MM.1S (cell line): ENCODE data around the gene SHF.

Source experiments
- DNase-seq: peaks from one replicate; pipeline ENCODE4 v3.0.0-alpha.2; 2015
- H2AFZ ChIP-seq: fragments of 300-600 bp; sonication (generic); 2 replicates; pipeline ENCODE4 v1.6.0; 2016; ENCODE audit warnings: antibody characterized with exemption, low read length
- H3F3A ChIP-seq: fragments of 300-600 bp; sonication (generic); 2 replicates; pipeline ENCODE4 v1.6.1; 2016; ENCODE audit warnings: mild to moderate bottlenecking, antibody characterized with exemption, low read length, moderate library complexity, mixed read lengths; ENCODE audit not compliant: insufficient read depth
- H3K27ac ChIP-seq: fragments of 300-600 bp; sonication (generic); 2 replicates; pipeline ENCODE4 v1.5.1; 2016; ENCODE audit warnings: mild to moderate bottlenecking, low read length
- H3K27me3 ChIP-seq: fragments of 300-600 bp; sonication (generic); replicated peaks from 2 replicates; pipeline ENCODE4 v1.6.0; 2016; ENCODE audit warnings: low read length; ENCODE audit not compliant: insufficient read depth
- H3K36me3 ChIP-seq: fragments of 300-600 bp; sonication (generic); replicated peaks from 2 replicates; pipeline ENCODE4 v1.6.1; 2016; ENCODE audit warnings: mild to moderate bottlenecking, low read length, mixed read lengths; ENCODE audit not compliant: insufficient read depth
- H3K4me1 ChIP-seq: fragments of 300-600 bp; sonication (generic); 2 replicates; pipeline ENCODE4 v1.6.1; 2016; ENCODE audit warnings: low read length, mixed read lengths
- H3K4me2 ChIP-seq: fragments of 300-600 bp; sonication (generic); 2 replicates; pipeline ENCODE4 v1.6.0; 2016; ENCODE audit warnings: low read depth, low read length
- H3K4me3 ChIP-seq: fragments of 300-600 bp; sonication (generic); 2 replicates; pipeline ENCODE4 v1.5.1; 2016; ENCODE audit warnings: low read length, mixed read lengths
- H3K79me2 ChIP-seq: fragments of 300-600 bp; sonication (generic); 2 replicates; pipeline ENCODE4 v1.6.1; 2016; ENCODE audit warnings: mixed run types, low read length, mixed read lengths
- H3K9ac ChIP-seq: fragments of 300-600 bp; sonication (generic); 2 replicates; pipeline ENCODE4 v1.6.1; 2016; ENCODE audit warnings: low read length, mixed read lengths
- H3K9me2 ChIP-seq: fragments of 300-600 bp; sonication (generic); replicated peaks from 2 replicates; pipeline ENCODE4 v1.6.1; 2016; ENCODE audit warnings: mild to moderate bottlenecking, low read length, mixed read lengths; ENCODE audit not compliant: insufficient read depth
- H3K9me3 ChIP-seq: fragments of 300-600 bp; sonication (generic); replicated peaks from 2 replicates; pipeline ENCODE4 v1.6.1; 2016; ENCODE audit warnings: mild to moderate bottlenecking, low read length, mixed read lengths; ENCODE audit not compliant: insufficient read depth
- H4K20me1 ChIP-seq: fragments of 300-600 bp; sonication (generic); 2 replicates; pipeline ENCODE4 v1.6.1; 2016; ENCODE audit warnings: mild to moderate bottlenecking, low read length, moderate library complexity, mixed read lengths; ENCODE audit not compliant: insufficient read depth
- EZH2 ChIP-seq: fragments of 300-600 bp; sonication (generic); optimal IDR thresholded peaks from 2 replicates; pipeline ENCODE3; 2017; ENCODE audit warnings: low read depth, mild to moderate bottlenecking, antibody characterized with exemption, low read length, mixed read lengths
- EZH2phosphoT487 ChIP-seq: fragments of 300-600 bp; sonication (generic); IDR thresholded peaks from 2 replicates; pipeline ENCODE4 v1.6.1; 2018; ENCODE audit warnings: antibody characterized with exemption, low read length
- TF ChIP-seq, protein P1 (sequence below): fragments of 300-600 bp; sonication (generic); IDR thresholded peaks from 2 replicates; pipeline ENCODE4 v1.5.1; 2016; ENCODE audit warnings: antibody characterized with exemption, low read length, mixed read lengths

SHF gene

GRCh38 chr15:45150481-45150880, 37.3 kb downstream of the SHF start:
- Histone ChIP-seq H3F3A (no peaks in the 10 kb centered on the region), H3K9ac (no peak overlapping the region), H3K9me2 (no peaks in the 10 kb centered on the region), H3K36me3 (no peaks in the 10 kb centered on the region), H2AFZ (no peak overlapping the region), H3K4me1 (no peaks in the 10 kb centered on the region), H3K4me3 (no peak overlapping the region), H3K79me2 (no peaks in the 10 kb centered on the region), H4K20me1 (no peaks in the 10 kb centered on the region), H3K4me2 (no peak overlapping the region), H3K27me3 (no peaks in the 10 kb centered on the region), H3K27ac (no peak overlapping the region), H3K9me3 (no peaks in the 10 kb centered on the region)
- TF ChIP-seq, protein P1, sequence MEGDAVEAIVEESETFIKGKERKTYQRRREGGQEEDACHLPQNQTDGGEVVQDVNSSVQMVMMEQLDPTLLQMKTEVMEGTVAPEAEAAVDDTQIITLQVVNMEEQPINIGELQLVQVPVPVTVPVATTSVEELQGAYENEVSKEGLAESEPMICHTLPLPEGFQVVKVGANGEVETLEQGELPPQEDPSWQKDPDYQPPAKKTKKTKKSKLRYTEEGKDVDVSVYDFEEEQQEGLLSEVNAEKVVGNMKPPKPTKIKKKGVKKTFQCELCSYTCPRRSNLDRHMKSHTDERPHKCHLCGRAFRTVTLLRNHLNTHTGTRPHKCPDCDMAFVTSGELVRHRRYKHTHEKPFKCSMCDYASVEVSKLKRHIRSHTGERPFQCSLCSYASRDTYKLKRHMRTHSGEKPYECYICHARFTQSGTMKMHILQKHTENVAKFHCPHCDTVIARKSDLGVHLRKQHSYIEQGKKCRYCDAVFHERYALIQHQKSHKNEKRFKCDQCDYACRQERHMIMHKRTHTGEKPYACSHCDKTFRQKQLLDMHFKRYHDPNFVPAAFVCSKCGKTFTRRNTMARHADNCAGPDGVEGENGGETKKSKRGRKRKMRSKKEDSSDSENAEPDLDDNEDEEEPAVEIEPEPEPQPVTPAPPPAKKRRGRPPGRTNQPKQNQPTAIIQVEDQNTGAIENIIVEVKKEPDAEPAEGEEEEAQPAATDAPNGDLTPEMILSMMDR: no peak
- TF ChIP-seq EZH2: no peak
- TF ChIP-seq EZH2phosphoT487: no peak
- DNase-seq: no peak

DNA sequence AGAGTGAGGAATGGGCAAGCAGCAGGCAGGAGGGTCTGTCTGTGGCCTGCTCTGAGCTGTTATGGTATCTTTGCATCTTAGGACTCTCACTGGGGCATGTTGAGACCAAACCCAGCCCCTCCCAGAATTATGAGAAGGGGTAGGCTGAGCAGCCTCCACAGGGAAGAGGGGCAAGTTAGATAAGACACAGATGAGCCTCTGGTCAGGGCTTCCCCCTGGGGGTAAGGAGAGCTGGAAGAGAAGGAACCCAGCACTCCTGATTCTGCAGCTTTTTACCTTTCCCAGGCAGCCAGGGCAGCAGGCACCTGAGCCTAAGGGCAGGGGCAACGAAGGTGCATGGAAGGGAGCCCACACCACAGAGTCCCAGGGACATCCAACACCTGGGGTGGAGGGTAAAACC, 38.7 kb downstream of the SHF start:
- H3K36me3 ChIP-seq: no peaks in the 10 kb centered on the region
- TF ChIP-seq EZH2: no peak
- TF ChIP-seq, protein P1: no peak
- no peak for TF ChIP-seq EZH2phosphoT487
- no peak overlapping the region for H3K27ac ChIP-seq
- H3K4me2 ChIP-seq: no peak overlapping the region
- no peak overlapping the region for H3K9ac ChIP-seq
- H3F3A ChIP-seq: no peaks in the 10 kb centered on the region
- H3K27me3 ChIP-seq: no peaks in the 10 kb centered on the region
- H3K9me2 ChIP-seq: no peaks in the 10 kb centered on the region
- no peak overlapping the region for H2AFZ ChIP-seq
- no peaks in the 10 kb centered on the region for H4K20me1 ChIP-seq
- no peaks in the 10 kb centered on the region for H3K4me1 ChIP-seq
- H3K4me3 ChIP-seq: no peak overlapping the region
- H3K9me3 ChIP-seq: no peaks in the 10 kb centered on the region
- no peaks in the 10 kb centered on the region for H3K79me2 ChIP-seq
- DNase-seq: no peak

DNA sequence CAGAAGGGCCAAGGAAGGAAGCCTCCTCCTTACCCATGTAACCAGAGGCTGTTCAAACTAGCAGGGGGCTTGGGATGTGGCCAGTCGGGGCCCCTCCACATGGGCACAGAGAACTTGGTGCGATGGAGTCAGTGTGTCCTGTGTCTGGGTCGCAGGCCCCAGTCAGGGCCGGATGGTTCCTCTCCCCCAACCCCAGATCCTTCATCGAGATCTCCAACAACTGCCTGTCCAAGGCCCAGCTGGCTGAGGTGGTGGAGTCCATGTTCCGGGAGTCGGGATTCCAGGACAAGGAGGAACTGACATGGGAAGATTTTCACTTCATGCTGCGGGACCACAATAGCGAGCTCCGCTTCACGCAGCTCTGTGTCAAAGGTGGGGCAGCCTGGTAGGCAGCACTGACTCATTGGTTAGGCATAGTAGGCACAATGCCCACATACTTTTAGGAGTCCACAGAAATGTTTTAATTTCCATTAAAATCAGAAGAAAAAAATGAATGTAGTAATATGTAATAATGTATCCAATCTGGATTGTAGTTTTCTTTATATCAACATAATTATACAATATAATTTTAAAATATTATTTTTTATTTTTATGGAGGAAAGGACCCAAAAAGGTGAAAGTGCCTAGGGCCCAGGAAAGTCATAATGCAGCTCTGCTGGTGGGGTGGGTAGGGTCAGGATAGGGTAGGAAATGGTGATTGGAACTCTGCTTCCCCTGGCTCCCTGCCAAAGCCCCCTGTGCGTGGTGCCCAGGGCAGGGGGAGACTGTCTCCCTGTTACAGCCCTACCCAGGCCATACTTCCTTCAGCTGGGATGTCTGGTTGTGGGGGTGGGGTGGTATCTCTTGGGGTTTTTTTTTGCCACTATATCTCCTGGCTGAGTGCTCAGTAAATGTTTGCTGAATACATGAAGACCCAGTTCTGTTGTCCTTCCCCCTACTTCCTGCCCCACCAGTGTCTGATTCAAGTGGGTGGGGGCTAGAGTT, 39.4 kb downstream of the SHF start:
- Histone ChIP-seq H3K36me3 (no peaks in the 10 kb centered on the region), H3K4me1 (no peaks in the 10 kb centered on the region), H3K79me2 (no peaks in the 10 kb centered on the region), H3K27me3 (no peaks in the 10 kb centered on the region), H4K20me1 (no peaks in the 10 kb centered on the region), H3K9ac (no peak overlapping the region), H3K9me2 (no peaks in the 10 kb centered on the region), H2AFZ (no peak overlapping the region), H3K4me3 (no peak overlapping the region), H3K4me2 (no peak overlapping the region), H3K27ac (no peak overlapping the region), H3F3A (no peaks in the 10 kb centered on the region), H3K9me3 (no peaks in the 10 kb centered on the region)
- TF ChIP-seq EZH2: no peak
- TF ChIP-seq, protein P1: no peak
- TF ChIP-seq EZH2phosphoT487: no peak
- DNase-seq: no peak
